ENCODE data around the gene KRTAP4-16. TPM values are rescaled to one million over a fixed set of nuclear protein-coding genes. Genes with fewer than 3 reads are reported as not detected.
"Not testable (repeated sequence)": the region's sequence is repeated elsewhere in the genome, so short reads cannot be mapped to it uniquely, and the experiment has no call there.

Gene KRTAP4-16
- total RNA-seq, 4 donors from 2014 or later, result not detected

- no peak for DNase-seq
- intact Hi-C loops (cut with DNase I; ENCODE audit: low total_unique reads), result no loop called here
- Histone ChIP-seq H3K36me3 (no peaks in the 10 kb centered on the region), H3K4me3 (no peak within 1 kb of the TSS), H3K27me3 (no peaks in the 10 kb centered on the region), H3K9me3 (no peaks in the 10 kb centered on the region), H3K4me1 (no peaks in the 10 kb centered on the region), H3K27ac (no peak within 1 kb of the TSS)
- ATAC-seq, result no peak
- TF ChIP-seq CTCF (IDR thresholded peaks at IDR 0.05 in 4 of 5, conservative IDR thresholded peaks at IDR 0.05 in 1 of 5), result no peak
- TF ChIP-seq POLR2A (IDR thresholded peaks at IDR 0.05), result no peak
- in situ Hi-C loops (cut with MboI; ENCODE audit: low sequenced_read_pairs in 4 of 4), result loop anchor here in 1 of 4 donors (25.0 kb wide), 1 partner anchor 89 kb away; the partner anchor contains the start of genes KRTAP4-1, KRTAP4-2 and KRTAP9-1
Observed at GRCh38 chr17:41098042-41098441, 4.0 kb downstream of the KRTAP4-16 start, which contains the start of gene KRTAP4-8. TSS of gene KRTAP4-8 (minus strand) at chr17:41098142. CDS start at chr17:41098084, 58 bp downstream.

- H3K4me1 ChIP-seq, result no peaks in the 10 kb centered on the region
- intact Hi-C loops (cut with DNase I; ENCODE audit: low total_unique reads) (no loop called here), in situ Hi-C loops (cut with MboI; ENCODE audit: low sequenced_read_pairs in 4 of 4) (loop anchor here in 1 of 4 donors (25.0 kb wide), 1 partner anchor 91 kb away; the partner anchor contains the start of genes KRTAP4-1, KRTAP4-2 and KRTAP9-1)
- no peaks in the 10 kb centered on the region for H3K27me3 ChIP-seq
- no peak overlapping the region for H3K4me3 ChIP-seq
- no peaks in the 10 kb centered on the region for H3K36me3 ChIP-seq
- no peak for DNase-seq
- TF ChIP-seq CTCF (IDR thresholded peaks at IDR 0.05 in 4 of 5, conservative IDR thresholded peaks at IDR 0.05 in 1 of 5), result no peak
- TF ChIP-seq POLR2A (IDR thresholded peaks at IDR 0.05), result no peak
- no peak for ATAC-seq
- H3K27ac ChIP-seq, result no peak overlapping the region
- H3K9me3 ChIP-seq, result no peaks in the 10 kb centered on the region
Observed at GRCh38 chr17:41096055-41096454, 6.0 kb downstream of the KRTAP4-16 start.

- H3K27me3 ChIP-seq; ATAC-seq; H3K4me1 ChIP-seq; H3K27ac ChIP-seq; DNase-seq; intact Hi-C loops (cut with DNase I; ENCODE audit: low total_unique reads); H3K9me3 ChIP-seq; H3K4me3 ChIP-seq; H3K36me3 ChIP-seq: not testable (repeated sequence)
- in situ Hi-C loops (cut with MboI; ENCODE audit: low sequenced_read_pairs in 4 of 4), result loop anchor here in 1 of 4 donors (25.0 kb wide), 1 partner anchor 98 kb away; the partner anchor contains the start of genes KRTAP4-1, KRTAP4-2 and KRTAP9-1
Observed at GRCh38 chr17:41088760-41089352, 13.2 kb downstream of the KRTAP4-16 start.

GRCh38 chr17:41084100-41084856, 17.7 kb downstream of the KRTAP4-16 start, which contains the start of gene KRTAP4-7:
TSS of gene KRTAP4-7 (plus strand) at chr17:41084150. CDS start at chr17:41084207, 57 bp downstream.
- intact Hi-C loops (cut with DNase I; ENCODE audit: low total_unique reads); H3K9me3 ChIP-seq; H3K36me3 ChIP-seq; H3K27ac ChIP-seq; ATAC-seq; H3K27me3 ChIP-seq; H3K4me1 ChIP-seq; H3K4me3 ChIP-seq; DNase-seq: not testable (repeated sequence)
- in situ Hi-C loops (cut with MboI; ENCODE audit: low sequenced_read_pairs in 4 of 4), result loop anchor here in 1 of 4 donors (25.0 kb wide), 1 partner anchor 103 kb away; the partner anchor contains the start of genes KRTAP4-1, KRTAP4-2 and KRTAP9-1

- DNase-seq; intact Hi-C loops (cut with DNase I; ENCODE audit: low total_unique reads); H3K4me3 ChIP-seq; H3K36me3 ChIP-seq; H3K27ac ChIP-seq; ATAC-seq; H3K4me1 ChIP-seq; H3K9me3 ChIP-seq; H3K27me3 ChIP-seq: not testable (repeated sequence)
- in situ Hi-C loops (cut with MboI; ENCODE audit: low sequenced_read_pairs in 4 of 4), result loop anchor here in 1 of 4 donors (25.0 kb wide), 1 partner anchor 104 kb away; the partner anchor contains the start of genes KRTAP4-1, KRTAP4-2 and KRTAP9-1
Observed at GRCh38 chr17:41083427-41083826, 18.6 kb downstream of the KRTAP4-16 start.

GRCh38 chr17:41082626-41083025, 19.4 kb downstream of the KRTAP4-16 start:
- no peaks in the 10 kb centered on the region for H3K4me1 ChIP-seq
- no peaks in the 10 kb centered on the region for H3K9me3 ChIP-seq
- no peak overlapping the region for H3K4me3 ChIP-seq
- no peaks in the 10 kb centered on the region for H3K36me3 ChIP-seq
- ATAC-seq (no peak), DNase-seq (no peak)
- TF ChIP-seq POLR2A (IDR thresholded peaks at IDR 0.05) (no peak), CTCF (IDR thresholded peaks at IDR 0.05 in 4 of 5, conservative IDR thresholded peaks at IDR 0.05 in 1 of 5) (no peak)
- intact Hi-C loops (cut with DNase I; ENCODE audit: low total_unique reads), result no loop called here
- no peak overlapping the region for H3K27ac ChIP-seq
- peaks cover 0 to 6% (median 0%) of the 10 kb centered on the region in 3 donors for H3K27me3 ChIP-seq
- in situ Hi-C loops (cut with MboI; ENCODE audit: low sequenced_read_pairs in 4 of 4), result loop anchor here in 1 of 4 donors (25.0 kb wide), 1 partner anchor 105 kb away; the partner anchor contains the start of genes KRTAP4-1, KRTAP4-2 and KRTAP9-1
